ENCODE data around the gene FOXD4.
"Not testable (repeated sequence)": the region's sequence is repeated elsewhere in the genome, so short reads cannot be mapped to it uniquely, and the experiment has no call there.

Gene FOXD4

DNA sequence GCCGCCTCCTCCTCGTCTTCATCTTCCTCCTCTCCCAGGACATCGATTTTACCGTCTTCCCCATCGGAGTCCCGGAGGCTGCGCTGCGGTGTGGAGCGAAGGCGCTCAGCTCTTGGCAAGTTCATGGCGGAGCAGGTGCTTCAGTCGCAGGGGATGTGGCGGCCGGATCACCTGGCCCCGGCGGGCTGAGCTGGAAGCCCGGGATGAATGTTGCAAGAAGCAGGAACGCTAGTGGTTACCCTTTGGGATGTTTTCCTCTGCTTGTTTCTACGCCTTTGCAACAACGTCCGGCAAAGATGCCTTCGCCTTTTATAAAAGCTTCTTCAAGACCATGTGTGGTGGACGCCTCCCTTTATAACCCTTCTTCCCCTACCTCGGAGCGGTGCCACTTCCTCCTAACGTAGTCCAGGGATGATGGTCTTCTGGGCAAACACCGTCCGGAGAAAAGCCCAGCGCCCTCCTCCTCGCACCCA is at the start of gene FOXD4:
TSS of gene FOXD4 (minus strand) at position 423 of the 473 bp plus-strand sequence. CDS start at position 125, 298 bp downstream.
- H3K9me3 Mint-ChIP-seq; H3K27ac Mint-ChIP-seq; DNase-seq (ENCODE audit: low spot score in 2 of 2); H3K36me3 Mint-ChIP-seq; ATAC-seq: not testable (repeated sequence)
- Mint-ChIP-seq H3K4me1 (peaks cover 25% of the 10 kb centered on the region), H3K4me3 (peak within 1 kb of the TSS; percentile 47)

DNA sequence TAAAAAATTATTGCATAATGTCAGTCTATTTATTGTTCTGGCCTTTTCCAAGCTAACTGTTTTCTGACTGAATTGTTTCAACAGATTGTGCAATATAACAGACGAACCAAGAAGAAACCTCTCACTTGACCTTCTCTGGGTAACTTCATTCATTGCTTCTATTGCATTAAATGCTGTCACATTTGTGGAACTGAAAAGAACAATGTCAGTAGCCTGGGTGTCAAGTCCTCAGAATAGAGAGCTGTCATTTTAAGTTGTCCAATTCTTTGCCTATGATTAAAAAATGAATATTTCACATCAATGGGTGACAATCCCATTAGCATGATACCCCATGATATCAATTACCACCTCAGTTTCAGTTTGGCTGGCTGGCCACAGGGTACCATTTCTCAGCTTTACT is 41.7 kb upstream of the FOXD4 start:
- not testable (repeated sequence) for H3K27ac Mint-ChIP-seq; H3K4me3 Mint-ChIP-seq; ATAC-seq; H3K4me1 Mint-ChIP-seq; DNase-seq (ENCODE audit: low spot score in 2 of 2); H3K9me3 Mint-ChIP-seq; H3K36me3 Mint-ChIP-seq

DNA sequence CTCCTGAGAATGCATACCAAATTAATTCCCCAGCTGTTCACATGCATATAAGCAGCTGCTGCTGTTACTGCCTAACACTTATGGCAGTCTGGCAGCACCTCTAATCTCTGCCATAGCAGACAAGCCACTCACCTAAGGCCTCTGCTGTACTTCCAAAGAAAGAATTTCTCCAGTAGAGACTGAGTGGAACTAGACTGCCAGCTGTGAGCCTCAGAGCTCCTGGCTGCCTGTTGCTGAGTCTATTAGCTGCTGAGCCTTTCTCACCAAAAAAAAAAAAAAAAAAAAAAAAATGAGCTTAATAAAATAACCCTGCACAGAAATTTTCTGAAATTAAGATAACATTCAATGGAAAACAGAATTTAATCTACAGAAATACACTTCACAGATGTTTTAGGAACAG is 33.0 kb upstream of the FOXD4 start:
- H3K36me3 Mint-ChIP-seq, result peaks cover 12% of the 10 kb centered on the region

DNA sequence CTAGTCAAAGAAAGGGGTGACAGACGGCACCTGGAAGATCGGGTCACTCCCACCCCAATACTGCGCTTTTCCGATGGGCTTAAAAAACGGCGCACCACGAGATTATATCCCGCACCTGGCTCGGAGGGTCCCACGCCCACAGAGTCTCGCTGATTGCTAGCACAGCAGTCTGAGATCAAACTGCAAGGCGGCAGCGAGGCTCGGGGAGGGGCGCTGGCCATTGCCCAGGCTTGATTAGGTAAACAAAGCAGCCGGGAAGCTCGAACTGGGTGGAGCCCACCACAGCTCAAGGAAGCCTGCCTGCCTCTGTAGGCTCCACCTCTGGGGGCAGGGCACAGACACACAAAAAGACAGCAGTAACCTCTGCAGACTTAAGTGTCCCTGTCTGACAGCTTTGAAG is 21.7 kb upstream of the FOXD4 start:
- H3K36me3 Mint-ChIP-seq, H3K4me1 Mint-ChIP-seq, H3K27ac Mint-ChIP-seq: not testable (repeated sequence)

More for the DNA sequence above, 33.0 kb upstream of the FOXD4 start:
- H3K27ac Mint-ChIP-seq; ATAC-seq; H3K4me3 Mint-ChIP-seq; H3K4me1 Mint-ChIP-seq; H3K9me3 Mint-ChIP-seq; DNase-seq (ENCODE audit: low spot score in 2 of 2): not testable (repeated sequence)

DNA sequence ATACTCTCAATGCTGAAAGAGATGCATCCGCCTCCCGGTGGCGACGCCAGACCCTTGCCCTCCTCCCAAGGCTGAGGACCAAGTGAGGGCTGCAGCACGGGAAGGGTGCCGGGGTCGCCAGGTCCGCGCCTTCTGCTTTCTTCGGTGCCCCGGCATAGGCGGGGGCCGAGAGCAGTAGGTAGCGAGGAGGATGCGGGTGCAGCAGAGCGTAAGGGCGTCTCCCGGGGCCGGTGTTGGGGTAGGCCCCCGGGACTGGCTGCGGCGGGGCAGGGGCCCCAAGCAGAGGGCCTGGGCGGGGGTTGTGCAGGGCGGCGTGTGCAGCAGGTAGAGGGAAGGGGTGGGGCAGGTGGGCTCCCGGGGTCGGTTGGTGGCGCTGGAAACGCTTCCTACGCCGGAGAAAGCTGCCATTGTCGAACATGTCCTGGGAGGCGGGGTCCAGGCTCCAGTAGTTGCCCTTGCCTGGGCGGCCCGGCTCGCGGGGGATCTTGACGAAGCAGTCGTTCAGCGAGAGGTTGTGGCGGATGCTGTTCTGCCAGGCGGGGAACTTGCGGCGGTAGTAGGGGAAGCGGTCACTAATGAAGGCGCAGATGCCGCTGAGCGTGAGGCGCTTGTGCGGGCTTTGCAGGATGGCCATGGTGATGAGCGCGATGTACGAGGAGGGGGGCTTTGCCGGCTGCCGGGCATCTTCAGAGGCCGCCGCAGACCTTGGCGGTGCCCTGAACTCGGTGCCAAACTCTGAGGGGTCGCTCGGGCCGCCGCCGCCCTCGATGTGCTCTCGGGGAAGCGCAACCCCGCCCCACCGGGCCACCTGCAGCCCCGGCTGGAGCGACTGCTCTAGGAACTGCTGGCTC is 848 bp downstream of the FOXD4 start:
- peak overlapping the region; percentile 47 for H3K4me3 Mint-ChIP-seq
- not testable (repeated sequence) for H3K9me3 Mint-ChIP-seq, ATAC-seq, H3K36me3 Mint-ChIP-seq, H3K27ac Mint-ChIP-seq
- H3K4me1 Mint-ChIP-seq, result peaks cover 25% of the 10 kb centered on the region
- peak in 1 of 2 donors; percentile 55 for DNase-seq (ENCODE audit: low spot score in 2 of 2)

More for the DNA sequence above, 21.7 kb upstream of the FOXD4 start:
- H3K4me3 Mint-ChIP-seq; ATAC-seq; H3K9me3 Mint-ChIP-seq; DNase-seq (ENCODE audit: low spot score in 2 of 2): not testable (repeated sequence)

DNA sequence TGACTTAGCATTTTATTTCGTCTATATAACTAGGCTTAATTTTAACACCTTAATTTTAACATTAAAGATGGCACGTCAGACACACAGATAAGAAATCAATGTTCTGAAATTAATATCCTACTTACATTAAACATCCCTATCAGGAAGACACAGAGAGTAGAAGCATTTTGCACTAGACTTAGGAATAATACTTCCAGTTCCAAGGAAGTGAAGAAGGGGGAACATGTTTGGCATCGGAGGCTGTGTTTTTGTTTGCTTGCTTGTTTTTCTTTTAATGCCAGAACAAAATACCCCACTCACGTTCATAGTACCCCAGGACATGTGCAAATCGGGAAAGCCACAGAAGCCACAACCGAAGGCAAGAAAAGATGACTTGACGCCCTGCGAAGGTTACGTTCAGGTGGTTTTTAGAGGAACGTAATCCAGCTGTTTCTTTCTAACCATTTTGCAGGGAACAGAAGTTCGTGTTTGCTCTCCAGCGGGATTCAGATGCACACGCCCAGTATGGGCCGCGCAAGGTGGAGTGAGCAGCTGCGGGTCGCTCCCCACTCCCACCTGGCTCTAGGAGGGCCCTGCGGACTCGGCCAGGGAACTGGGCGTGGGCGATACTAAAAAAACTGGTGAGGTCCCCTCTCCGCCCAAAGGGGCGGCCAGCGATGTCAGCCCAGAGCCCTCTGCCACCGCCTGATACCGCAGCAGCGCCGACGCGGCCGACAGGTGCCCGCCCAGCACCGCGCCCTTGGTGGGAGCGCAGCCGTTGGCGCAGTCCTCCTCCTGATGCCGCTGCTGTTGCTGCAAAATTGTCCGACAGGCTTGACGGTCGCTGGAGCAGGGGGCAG is 1.8 kb downstream of the FOXD4 start:
- not testable (repeated sequence) for H3K27ac Mint-ChIP-seq; ATAC-seq; H3K36me3 Mint-ChIP-seq; H3K9me3 Mint-ChIP-seq; DNase-seq (ENCODE audit: low spot score in 2 of 2)
- peak overlapping the region; percentile 47 for H3K4me3 Mint-ChIP-seq
- H3K4me1 Mint-ChIP-seq, result peaks cover 25% of the 10 kb centered on the region

DNA sequence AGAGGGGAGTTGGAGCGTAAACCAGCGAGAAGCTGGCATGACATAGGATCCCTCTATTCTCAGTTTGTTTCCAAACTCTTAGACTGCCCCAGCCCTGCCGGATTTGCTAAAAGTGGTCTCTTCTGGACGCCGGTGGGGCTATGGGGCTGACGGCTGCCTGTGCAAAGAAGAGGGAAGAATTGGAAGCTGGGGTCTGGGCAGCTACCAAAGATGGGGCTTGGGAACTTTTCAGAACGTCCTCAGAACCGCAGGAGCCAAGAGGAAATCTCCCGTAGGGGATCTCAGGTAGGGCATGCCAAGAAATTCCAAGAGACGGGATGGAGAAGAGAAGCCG is 3.1 kb downstream of the FOXD4 start:
- Mint-ChIP-seq H3K27ac (peak overlapping the region; percentile 70), H3K4me3 (peak overlapping the region; percentile 75), H3K4me1 (peaks cover 25% of the 10 kb centered on the region)
- DNase-seq (ENCODE audit: low spot score in 2 of 2); H3K9me3 Mint-ChIP-seq; H3K36me3 Mint-ChIP-seq: not testable (repeated sequence)
- ATAC-seq, result peak; percentile 9

DNA sequence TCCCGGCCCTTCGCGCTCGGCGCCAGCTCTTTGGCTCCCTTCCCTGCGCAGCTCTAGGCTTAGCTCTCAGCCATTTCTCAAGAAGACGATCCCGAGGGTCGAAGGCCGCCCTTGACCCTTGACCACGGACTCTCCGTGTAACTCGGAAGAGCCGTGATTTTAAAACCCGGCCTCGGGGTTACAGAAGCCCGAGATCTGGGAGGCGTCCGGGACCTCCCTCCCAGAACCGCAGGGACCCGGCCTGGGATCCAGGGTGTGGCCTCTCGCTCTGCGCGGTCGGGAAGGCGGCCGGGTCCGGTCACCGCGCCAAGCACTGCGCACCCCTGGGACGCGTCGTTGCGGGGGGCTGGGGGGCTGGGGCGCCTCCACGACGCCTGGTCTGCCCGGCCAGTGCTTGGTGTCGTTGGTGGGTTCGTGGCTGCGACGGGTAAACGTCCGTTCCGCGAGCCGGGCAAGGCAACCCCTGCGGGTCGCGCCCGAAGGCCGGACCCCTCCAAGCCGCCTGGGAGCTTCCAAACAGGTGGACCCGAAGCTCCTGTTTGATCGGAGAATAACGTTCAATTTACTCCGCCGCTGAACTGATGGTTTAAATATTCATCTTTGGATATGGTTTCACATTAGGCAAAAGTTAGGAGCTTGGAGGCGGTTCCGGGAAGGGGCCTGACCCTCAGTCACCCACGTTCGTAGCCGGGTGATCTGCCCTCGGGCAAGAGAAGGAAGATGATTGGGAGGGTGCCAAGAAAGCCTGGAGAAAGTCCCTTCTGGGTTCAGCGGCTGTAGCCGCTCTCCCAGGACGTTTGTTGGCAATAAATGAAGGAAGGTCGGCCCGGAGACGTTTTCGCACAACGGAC is 3.7 kb downstream of the FOXD4 start:
- not testable (repeated sequence) for H3K36me3 Mint-ChIP-seq, H3K9me3 Mint-ChIP-seq
- peak overlapping the region; percentile 75 for H3K4me3 Mint-ChIP-seq
- H3K27ac Mint-ChIP-seq, result peak overlapping the region; percentile 70
- peaks cover 25% of the 10 kb centered on the region for H3K4me1 Mint-ChIP-seq
- DNase-seq (ENCODE audit: low spot score in 2 of 2) (peak in 1 of 2 donors; percentile 61), ATAC-seq (peak; percentile 50)

DNA sequence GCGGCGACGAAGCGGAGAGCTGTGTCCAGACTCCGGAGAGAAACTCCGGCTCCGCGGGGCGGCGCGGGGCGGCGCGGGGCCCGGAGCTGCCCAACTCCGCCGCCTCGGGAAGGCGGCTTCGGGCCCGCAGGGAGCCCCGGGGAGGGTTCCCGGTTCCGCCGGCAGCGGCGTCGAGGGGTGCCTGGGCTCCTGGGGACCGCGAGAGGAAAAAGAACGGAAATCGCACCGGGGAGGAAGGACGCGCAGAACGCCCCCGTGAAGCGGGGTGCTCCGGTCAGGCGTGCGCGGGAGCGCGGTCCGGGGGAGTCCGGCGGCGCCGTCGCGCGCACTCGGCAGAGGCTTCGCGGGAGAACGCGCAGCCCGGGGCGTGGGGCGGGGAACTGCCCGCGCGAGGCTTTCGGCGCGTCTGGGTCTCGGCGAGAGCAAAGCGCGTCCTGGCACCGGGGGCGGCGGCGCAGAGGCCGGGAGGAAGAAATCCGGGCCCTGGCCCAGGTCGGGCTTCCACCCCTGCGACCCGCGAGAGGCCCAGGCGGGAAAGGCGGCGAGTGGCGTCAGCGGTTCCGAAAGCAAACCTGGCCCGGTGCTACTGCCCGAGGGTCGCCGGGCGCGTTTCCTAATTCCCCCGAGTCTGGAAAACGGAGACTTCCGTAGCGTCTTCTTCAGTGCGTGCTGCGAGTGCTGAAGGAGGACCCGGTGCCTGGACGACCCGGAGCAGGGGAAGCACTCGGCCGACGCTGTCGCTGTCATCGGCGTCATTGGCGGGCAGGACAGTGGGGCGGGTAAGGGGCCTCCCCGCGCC is 4.5 kb downstream of the FOXD4 start:
- ATAC-seq, result peak; percentile 84
- H3K27ac Mint-ChIP-seq, H3K36me3 Mint-ChIP-seq, H3K9me3 Mint-ChIP-seq: not testable (repeated sequence)
- peaks cover 32% of the 10 kb centered on the region for H3K4me1 Mint-ChIP-seq
- H3K4me3 Mint-ChIP-seq, result peak overlapping the region; percentile 75
- DNase-seq (ENCODE audit: low spot score in 2 of 2), result peak in 1 of 2 donors; percentile 63

DNA sequence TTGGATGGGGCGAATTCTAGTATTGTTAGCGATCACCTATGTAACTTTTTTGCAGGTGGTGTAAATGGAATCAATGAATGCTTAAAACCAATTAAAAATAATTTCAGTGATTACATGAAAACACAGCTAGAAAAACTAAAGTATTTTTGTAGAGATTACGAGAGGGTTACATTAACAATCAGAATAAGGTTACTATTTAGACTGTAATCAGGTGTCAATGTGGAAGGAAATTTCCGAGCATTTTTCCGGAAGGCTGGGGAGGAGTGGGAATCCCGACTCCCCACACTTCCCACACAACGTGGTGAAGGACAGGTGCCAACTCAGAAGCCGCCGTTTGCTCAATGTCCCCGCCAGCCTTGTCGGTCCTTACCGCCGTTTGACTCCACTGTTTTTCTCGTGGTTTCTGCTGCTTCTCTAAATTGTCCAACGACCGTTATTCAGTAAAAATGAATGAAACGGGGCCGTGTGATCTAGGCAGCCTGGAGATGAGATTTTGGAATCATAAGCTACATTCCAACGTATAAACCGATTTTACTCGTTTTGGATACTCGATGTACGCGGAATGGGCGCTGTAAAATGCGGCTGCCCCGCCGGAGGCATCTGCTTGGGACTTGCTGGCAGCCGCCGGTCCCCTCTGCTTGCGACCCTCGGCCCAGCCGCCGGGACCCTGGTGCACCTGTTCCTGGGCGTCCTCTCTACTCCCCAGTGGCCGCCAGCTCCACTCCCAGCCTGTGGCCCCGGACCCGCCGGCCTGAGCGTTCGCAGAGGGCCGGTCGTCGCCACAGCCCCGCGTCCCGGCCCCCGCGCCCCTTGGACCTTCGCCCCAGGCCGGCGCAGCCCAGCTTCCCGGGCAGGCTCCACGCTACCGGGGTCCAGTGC is 5.4 kb downstream of the FOXD4 start:
- Mint-ChIP-seq H3K4me3 (peak overlapping the region; percentile 75), H3K4me1 (peaks cover 26% of the 10 kb centered on the region)
- not testable (repeated sequence) for H3K36me3 Mint-ChIP-seq; H3K9me3 Mint-ChIP-seq; DNase-seq (ENCODE audit: low spot score in 2 of 2); H3K27ac Mint-ChIP-seq
- peak; percentile 3 for ATAC-seq

DNA sequence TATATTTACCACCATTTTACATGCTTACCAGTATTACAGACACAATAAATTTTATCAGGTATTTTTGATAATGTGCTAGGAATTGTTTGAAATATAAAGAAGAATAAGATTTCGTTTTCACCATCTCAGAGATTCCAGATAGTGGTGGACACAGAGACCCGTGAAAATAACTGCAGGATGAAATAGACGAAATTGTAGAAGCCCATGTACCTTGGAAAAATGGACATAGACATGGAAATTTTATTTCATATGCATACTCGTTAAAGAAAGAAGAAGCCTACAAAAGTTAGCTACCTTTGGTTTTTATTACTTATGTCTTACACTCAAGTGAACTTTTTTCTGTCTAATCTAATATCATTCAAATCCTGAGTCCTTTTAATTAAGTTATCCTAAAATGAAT is 7.5 kb downstream of the FOXD4 start:
- not testable (repeated sequence) for DNase-seq (ENCODE audit: low spot score in 2 of 2); ATAC-seq; H3K9me3 Mint-ChIP-seq; H3K36me3 Mint-ChIP-seq; H3K4me3 Mint-ChIP-seq; H3K27ac Mint-ChIP-seq
- peaks cover 16% of the 10 kb centered on the region for H3K4me1 Mint-ChIP-seq

DNA sequence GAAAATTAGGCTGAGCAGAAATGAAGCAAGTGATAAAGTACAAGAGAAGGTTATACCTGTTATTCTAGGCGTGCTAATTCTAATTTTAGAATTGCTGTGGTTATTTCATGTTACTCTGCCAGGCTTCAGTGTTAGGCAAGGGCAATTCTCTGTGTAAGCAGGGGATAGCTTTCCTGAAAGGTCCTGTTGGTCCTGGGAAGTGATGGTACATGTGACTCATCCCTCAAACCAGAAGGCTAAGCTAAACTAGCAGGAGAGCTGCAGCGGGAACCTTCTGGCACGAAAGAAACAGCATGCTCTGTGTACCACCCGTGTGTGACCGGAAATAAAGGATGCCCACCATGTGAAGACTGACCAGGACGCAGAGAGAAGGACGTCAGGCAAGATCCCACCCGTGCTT is 8.7 kb downstream of the FOXD4 start:
- DNase-seq (ENCODE audit: low spot score in 2 of 2); H3K36me3 Mint-ChIP-seq; H3K4me1 Mint-ChIP-seq; H3K4me3 Mint-ChIP-seq; H3K9me3 Mint-ChIP-seq; H3K27ac Mint-ChIP-seq; ATAC-seq: not testable (repeated sequence)

DNA sequence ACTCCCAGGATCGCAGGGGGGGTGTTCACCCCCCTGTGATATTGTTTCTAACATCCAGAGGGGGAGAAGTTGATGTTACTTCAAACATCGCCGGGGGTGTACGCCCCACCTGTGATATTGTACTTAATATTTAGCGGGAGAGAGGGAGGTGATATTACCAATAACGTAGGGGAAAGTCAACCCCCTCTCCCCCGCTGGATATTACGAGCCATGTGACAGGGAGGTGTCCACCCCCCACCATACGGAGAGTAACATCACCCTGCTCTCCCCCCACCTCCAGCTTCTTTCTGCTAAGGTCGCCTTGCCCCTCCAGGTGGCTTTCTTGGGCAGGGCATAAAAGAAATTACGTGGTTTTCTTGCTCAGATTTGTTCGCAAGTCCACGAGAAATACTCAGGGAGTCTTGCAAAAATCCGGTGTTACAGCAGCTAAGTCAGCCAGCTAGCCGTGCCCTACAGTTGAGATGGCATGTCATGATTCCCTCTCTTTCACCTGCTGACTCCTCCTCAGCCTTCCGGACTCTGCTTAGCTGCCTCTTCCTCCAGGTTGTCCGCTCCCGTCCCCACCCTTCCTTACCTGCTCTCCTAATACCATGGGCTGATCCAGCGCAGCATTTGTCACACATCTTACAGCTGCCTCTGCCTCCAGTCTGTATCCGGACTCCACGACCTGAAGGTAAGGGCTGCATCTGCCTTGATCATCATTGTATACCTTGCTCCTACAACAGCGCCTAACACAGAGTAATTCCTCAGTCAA is 9.3 kb downstream of the FOXD4 start:
- not testable (repeated sequence) for H3K4me1 Mint-ChIP-seq; H3K4me3 Mint-ChIP-seq; DNase-seq (ENCODE audit: low spot score in 2 of 2); H3K9me3 Mint-ChIP-seq; H3K27ac Mint-ChIP-seq; ATAC-seq; H3K36me3 Mint-ChIP-seq
